Measurements from ENCODE around the gene TM9SF2. TPM values are rescaled to one million over a fixed set of nuclear protein-coding genes. Genes with fewer than 3 reads are reported as not detected.

TM9SF2 gene
- total RNA-seq, 1 donor from 2014 or later = 138 TPM

DNA sequence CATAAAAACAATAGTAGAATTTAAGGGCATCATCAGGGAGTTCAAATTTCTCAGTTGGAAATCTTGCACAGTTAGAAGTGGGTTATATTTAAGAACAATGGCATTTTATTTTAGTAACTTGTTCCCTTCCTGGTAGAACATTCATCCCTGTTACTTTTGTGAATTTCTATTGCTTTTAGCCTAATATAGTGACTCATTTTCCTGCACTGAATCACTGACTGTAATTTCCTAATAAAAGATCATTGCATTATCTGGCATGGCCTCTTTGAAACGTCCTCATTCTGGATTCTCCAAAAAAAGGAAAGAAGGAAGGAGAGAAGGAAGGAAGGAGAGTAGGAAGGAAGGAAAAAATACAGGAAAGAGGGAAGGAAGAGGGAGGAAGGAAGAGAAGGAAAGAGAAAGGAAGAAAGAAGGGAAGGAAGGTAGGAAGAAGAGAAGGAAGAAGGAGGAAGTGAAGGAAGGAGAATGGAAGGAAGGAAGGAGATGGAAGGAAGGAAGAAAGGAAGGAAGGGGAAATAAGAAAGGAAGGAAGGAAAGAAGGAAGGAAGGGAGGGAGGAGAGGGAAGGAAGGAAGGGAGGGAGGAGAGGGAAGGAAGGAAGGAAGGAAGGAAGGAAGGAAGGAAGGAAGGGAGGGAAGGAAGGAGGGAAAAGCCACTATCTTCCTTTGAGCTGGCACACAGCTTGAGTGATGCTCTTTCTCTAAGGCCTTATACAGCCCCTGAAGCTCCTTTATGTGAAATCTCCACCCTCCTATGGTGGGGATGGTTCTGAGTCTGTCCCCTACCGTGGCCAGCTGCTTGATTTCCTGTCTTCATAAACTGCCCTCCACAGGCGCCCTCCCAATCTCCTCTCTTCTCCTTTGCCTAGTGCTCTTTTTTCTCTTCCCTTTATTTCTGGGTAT is 29.8 kb upstream of the TM9SF2 start:
- Histone ChIP-seq H3K36me3 (ENCODE audit: control insufficient read depth, insufficient read depth, low read length) (no peaks in the 10 kb centered on the region), H3K4me3 (ENCODE audit: low read depth, low read length) (no peak overlapping the region), H3K27me3 (ENCODE audit: control insufficient read depth, insufficient read depth, low read length) (no peaks in the 10 kb centered on the region)
- DNase-seq (ENCODE audit: low read depth) (peak; percentile 76), FAIRE-seq (no peak)
- TF ChIP-seq, protein P1, sequence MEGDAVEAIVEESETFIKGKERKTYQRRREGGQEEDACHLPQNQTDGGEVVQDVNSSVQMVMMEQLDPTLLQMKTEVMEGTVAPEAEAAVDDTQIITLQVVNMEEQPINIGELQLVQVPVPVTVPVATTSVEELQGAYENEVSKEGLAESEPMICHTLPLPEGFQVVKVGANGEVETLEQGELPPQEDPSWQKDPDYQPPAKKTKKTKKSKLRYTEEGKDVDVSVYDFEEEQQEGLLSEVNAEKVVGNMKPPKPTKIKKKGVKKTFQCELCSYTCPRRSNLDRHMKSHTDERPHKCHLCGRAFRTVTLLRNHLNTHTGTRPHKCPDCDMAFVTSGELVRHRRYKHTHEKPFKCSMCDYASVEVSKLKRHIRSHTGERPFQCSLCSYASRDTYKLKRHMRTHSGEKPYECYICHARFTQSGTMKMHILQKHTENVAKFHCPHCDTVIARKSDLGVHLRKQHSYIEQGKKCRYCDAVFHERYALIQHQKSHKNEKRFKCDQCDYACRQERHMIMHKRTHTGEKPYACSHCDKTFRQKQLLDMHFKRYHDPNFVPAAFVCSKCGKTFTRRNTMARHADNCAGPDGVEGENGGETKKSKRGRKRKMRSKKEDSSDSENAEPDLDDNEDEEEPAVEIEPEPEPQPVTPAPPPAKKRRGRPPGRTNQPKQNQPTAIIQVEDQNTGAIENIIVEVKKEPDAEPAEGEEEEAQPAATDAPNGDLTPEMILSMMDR (IDR thresholded peaks at IDR 0.05; ENCODE audit: insufficient read depth, low read length, severe bottlenecking) = no peak

DNA sequence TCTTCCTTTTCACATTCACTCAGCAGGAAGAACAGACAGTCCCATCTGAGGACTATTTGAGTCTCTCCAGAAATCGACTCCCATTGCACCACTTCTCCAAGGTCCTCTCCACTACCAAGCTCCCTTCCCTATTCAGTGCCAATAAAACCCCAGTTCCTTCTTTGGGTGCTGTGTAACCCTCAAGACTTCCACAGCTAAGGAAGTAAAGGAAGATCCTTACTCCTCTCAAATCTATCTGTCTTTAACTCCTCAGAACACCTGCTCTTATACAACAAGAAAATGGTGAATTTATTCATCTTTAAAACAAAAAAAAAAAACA is 29.2 kb upstream of the TM9SF2 start:
- Histone ChIP-seq H3K36me3 (ENCODE audit: control insufficient read depth, insufficient read depth, low read length) (no peaks in the 10 kb centered on the region), H3K27me3 (ENCODE audit: control insufficient read depth, insufficient read depth, low read length) (no peaks in the 10 kb centered on the region), H3K4me3 (ENCODE audit: low read depth, low read length) (no peak overlapping the region)
- no peak for FAIRE-seq
- TF ChIP-seq, protein P1 (IDR thresholded peaks at IDR 0.05; ENCODE audit: insufficient read depth, low read length, severe bottlenecking) = no peak
- no peak for DNase-seq (ENCODE audit: low read depth)

DNA sequence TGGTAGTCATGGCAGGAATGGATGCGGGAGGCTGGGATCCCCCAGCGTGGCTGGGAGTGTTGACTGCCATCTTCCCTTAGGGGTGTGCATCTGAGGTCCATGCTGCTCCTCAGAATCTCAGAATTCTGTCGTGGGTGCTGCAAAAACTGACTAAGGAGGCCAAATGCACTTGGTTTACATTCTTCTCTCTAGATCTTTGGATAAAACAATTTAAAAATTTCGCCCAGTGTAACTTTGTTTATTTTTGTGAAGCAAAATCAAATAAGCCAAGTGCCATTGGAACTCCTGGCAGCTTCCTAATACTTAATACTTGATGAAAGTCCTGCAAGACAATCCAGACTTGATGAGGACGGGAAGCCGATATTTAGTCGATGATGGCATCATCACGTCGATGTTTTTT is 27.8 kb upstream of the TM9SF2 start:
- no peak for DNase-seq (ENCODE audit: low read depth)
- Histone ChIP-seq H3K36me3 (ENCODE audit: control insufficient read depth, insufficient read depth, low read length) (no peaks in the 10 kb centered on the region), H3K27me3 (ENCODE audit: control insufficient read depth, insufficient read depth, low read length) (no peaks in the 10 kb centered on the region), H3K4me3 (ENCODE audit: low read depth, low read length) (no peak overlapping the region)
- no peak for FAIRE-seq
- TF ChIP-seq, protein P1 (IDR thresholded peaks at IDR 0.05; ENCODE audit: insufficient read depth, low read length, severe bottlenecking) = no peak

DNA sequence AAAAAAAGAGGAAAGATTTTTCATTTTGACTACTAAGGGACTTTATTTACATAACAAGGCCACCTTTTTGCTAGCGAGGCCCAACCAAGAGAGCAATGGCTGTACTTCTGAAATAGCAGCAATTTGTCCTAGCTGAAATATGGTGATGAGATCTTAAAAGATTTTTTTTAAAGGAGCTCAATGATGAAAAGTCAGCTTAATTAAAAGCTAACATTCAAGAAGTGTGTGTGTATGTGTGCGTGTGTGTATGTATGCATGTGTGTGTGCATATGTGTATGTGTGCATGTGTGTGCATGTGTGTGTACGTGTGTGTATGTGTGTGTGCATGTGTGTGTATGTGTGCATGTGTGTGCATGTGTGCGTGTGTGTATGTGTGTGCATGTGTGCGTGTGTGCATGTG is 24.6 kb upstream of the TM9SF2 start:
- Histone ChIP-seq H3K36me3 (ENCODE audit: control insufficient read depth, insufficient read depth, low read length) (no peaks in the 10 kb centered on the region), H3K27me3 (ENCODE audit: control insufficient read depth, insufficient read depth, low read length) (no peaks in the 10 kb centered on the region), H3K4me3 (ENCODE audit: low read depth, low read length) (no peak overlapping the region)
- DNase-seq (ENCODE audit: low read depth) (no peak), FAIRE-seq (no peak)
- TF ChIP-seq, protein P1 (IDR thresholded peaks at IDR 0.05; ENCODE audit: insufficient read depth, low read length, severe bottlenecking) = no peak

DNA sequence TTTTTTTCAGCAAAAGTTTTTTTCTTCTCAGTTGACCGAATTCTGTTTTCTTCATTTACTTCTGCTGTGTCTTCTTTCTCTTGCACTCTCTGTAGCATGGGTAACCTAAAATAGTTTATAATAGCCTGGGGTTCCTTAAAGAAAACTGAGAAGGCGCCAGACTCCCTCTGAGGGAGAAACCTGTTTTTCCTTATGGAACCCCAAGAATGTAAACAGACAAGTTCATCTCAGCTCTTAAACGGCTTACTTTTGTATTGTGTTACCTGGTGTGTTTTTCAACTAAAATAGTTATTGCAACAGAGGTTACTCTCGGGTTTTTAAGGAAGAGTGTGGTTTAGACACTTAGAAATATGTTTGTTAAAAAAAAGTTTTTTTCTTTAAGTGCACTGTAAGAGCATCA is 23.8 kb upstream of the TM9SF2 start:
- DNase-seq (ENCODE audit: low read depth) (no peak), FAIRE-seq (no peak)
- no peaks in the 10 kb centered on the region for H3K36me3 ChIP-seq (ENCODE audit: control insufficient read depth, insufficient read depth, low read length)
- TF ChIP-seq, protein P1 (IDR thresholded peaks at IDR 0.05; ENCODE audit: insufficient read depth, low read length, severe bottlenecking) = no peak
- no peak overlapping the region for H3K4me3 ChIP-seq (ENCODE audit: low read depth, low read length)
- H3K27me3 ChIP-seq (ENCODE audit: control insufficient read depth, insufficient read depth, low read length) = no peaks in the 10 kb centered on the region

DNA sequence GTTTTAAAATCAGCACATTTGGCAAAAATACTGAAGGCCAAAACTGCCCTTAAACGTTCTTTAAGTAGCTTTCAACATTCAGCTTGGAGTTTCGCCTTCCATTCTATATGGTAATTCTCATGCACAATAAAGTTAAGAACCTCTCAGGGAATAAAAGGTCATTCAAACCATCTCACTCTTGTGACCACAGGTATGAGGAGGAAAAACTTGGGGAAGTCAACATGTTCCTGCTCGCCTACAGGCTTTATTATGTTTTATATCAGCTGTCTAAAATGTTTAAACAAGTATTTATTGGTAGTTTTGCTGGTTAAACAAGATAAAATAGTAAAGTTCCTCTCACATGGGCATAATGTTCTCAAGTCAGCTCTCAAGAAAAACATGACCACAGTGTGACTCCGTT is 19.9 kb upstream of the TM9SF2 start:
- TF ChIP-seq, protein P1 (IDR thresholded peaks at IDR 0.05; ENCODE audit: insufficient read depth, low read length, severe bottlenecking) = no peak
- FAIRE-seq (no peak), DNase-seq (ENCODE audit: low read depth) (peak; percentile 82)
- Histone ChIP-seq H3K36me3 (ENCODE audit: control insufficient read depth, insufficient read depth, low read length) (no peaks in the 10 kb centered on the region), H3K27me3 (ENCODE audit: control insufficient read depth, insufficient read depth, low read length) (no peaks in the 10 kb centered on the region), H3K4me3 (ENCODE audit: low read depth, low read length) (no peak overlapping the region)

All from bronchial epithelial cell (primary cell).